Measurements from ENCODE around the gene STN1.
A peak's percentile ranks its signal among the peaks of the same experiment; 100 is the strongest.
"Not testable (repeated sequence)": the region's sequence is repeated elsewhere in the genome, so short reads cannot be mapped to it uniquely, and the experiment has no call there.

The STN1 gene

DNA sequence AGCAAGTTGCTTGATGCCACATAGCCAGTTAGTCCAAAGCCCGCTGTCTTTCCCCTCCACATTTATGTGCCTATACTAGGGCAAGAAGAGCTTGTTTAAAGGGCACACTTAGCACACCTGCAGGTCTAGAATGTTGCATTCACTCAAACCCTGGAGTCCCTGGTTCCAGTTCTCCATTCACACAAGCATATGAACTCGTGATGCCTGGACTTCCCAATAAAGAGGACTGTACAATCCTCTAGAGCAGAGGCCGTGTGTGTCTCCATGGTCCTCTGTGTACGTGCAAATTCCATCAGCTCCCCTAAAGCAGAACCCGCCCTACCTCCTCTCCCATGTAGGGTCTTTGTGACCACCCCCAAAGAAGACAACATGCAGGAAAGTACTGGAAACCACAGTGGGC is 59.6 kb downstream of the STN1 start:
- DNase-seq: no peak

DNA sequence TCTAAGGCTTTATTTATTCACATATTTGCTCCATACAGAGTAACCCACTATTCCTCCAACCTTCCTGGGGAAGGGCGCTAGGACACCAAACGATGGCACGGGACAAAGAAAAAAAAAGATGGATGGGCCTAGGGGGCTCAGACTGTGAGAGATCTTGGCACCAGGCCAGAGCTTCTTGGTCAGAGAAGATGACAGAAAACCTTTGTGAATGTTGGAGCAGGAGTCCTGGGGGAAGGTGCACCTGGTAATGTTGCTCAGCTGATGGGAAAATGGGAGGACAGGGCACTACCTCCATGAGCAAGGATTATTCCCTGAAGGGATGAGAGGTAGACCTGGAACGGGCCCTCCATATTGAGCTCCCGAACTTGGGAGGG is 61.2 kb downstream of the STN1 start:
- DNase-seq: no peak

DNA sequence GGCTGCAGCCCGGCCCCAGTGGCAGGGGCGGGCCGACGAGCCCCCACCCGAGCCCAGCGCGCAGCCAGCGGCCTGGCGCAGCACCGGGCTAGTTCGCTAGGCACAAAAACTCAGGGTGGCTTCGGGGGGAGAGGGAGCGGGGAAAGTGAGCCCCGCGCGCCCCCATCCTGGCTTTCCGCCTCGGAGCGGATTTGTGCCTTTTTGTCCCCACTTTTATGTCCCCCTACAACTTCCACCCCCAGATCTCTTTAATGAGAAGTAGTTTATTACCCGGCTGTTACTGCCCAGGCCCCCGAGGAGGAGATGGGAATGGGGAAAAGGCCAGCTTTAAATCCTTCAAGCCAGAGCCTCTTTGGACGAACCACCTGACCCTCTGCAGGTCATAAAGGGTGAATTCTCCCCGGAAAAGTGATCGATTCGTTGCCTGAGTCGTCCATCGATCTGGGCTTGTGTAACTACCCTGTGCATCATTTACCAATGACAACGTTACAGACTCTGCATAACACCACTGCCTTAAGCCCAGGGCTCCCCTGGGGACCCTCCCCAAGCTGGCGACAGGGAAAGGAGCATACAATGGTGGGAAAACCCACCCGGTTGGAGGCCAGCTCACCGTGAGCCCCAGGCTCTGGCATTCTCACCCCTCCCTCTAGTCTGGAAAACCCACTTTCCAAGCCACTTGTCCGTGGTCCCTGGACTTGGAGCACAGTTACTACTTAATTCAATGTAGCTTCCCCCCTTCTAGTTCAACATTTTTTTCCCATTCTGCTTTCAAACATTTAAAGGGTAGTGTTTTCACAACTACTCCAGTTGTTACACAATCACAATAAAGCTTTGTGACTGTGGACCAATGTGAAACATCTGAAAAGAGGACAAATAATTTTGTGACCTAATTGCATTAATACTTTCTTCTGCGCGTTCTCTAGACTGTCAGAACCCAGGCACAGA is 61.9 kb downstream of the STN1 start:
- DNase-seq: no peak

DNA sequence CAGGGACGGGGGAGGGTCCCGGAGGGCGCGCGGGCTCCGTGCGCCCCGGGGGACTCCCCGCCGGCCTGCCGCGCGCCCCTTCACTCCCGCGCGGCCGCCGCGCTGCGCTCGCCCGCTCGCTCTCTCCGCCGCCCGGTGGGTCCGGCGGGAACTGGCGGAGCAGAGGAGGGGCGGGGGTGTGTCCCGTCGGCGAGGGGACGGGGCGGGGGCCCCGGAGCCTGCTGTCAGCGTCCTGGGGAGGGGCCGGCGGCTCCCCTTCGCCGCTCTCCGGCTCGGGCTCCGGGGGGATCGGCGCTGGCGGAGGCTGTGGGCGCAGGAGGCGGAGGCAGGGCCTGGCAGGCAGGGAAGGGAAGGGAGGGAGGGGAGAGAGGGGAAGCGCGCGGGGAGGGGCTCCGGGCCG is 62.6 kb downstream of the STN1 start, which contains the start of gene SH3PXD2A:
Gene SH3PXD2A (minus strand): TSS at position 153 of the 400 bp plus-strand sequence. CDS start 310 bp downstream, outside the sequence.
- peak in 1 of 2 experiments; percentile 13 for DNase-seq

DNA sequence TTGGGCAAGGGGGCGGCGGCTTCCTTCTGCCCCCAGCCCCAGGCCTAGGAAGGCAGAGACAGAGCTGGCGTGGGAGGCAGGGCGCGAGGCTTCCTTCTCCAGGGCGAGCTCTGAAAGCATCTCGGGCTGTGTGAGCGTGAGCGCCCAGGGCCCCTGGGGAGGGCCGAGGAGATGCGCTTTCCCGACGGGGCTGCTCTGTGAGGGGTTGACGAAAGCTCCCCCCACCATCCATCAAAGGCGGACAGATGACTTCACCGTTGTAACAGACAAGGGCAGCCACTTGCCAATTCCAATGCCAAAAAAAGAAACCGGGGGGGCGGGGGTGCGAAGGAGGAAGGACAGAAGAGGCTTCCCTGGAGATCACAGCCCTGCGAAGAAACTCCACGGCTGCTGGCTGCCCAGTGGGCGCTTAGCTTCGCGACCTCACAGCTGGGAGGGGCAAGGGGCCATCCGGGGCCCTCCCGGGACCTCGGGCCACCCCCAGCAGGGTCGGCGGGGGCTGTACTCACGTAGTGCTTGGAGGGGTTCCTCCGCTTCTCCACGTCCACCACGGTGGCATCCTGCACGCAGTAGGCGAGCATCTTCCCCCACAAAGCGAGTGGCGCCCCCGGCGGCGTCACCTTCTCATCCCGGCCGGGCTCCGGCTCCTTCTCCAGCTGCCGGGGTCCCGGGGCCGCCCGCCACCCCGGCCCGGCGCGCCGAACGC is 63.1 kb downstream of the STN1 start:
- DNase-seq: peak; percentile 10 to 21

DNA sequence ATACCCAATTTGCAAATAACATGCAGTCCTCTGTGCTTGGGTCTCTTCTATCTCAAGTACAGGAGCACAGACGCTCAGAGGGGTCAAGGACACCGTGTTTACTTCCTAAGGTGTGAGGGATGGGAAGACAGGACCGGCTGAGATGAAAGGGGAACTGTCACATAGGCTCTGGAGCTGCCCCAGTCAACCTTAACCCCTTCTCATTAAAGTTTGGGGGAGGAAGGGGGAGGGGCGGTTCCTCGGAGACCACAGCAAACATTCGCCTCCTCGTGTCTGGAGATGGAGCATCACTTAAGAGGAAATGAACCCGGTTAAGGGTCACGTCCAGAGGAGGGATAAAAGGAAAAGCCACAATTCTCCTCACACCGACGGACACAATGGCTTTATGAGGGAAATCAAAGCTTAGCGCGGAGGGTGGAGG is 63.7 kb downstream of the STN1 start:
- DNase-seq: no peak

DNA sequence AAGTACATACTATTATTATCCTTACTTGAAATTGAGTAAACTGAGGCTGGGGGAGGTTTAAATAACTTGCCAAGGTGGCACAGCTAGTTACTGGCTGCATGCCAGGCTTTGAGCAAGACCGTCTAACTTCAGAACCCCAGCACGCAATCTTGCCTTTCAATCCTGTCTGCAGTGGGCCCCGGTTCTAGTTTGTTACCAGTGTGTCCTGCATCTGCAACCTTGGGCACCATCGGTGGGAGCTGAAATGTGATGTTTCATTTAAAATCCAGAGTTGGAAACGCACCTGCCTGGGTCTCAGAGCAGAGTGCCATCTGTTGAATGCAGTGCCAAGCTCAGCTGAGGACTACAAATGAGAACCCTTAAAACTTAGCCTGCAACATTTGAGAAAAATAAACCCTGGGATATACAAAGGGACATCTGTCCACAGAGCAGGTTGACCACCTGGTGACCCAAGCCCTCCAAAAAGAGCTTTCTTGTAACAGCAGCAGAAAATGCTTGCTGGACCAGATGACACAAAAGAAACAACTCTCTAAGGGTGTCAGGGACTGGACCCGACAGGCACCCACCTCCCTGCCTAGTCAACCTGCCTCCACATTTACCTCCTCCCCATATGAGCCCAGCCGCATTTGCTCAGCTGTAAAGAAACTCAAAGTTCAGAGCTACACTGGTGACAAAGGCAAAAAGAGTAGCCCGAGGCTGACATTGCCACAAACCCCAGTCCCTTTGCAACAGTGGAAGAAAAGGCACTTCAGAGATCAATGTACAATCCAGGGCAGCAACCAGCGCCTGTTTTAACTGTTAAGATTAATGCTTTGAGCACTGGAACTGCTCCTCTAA is 64.3 kb downstream of the STN1 start:
- no peak for DNase-seq

DNA sequence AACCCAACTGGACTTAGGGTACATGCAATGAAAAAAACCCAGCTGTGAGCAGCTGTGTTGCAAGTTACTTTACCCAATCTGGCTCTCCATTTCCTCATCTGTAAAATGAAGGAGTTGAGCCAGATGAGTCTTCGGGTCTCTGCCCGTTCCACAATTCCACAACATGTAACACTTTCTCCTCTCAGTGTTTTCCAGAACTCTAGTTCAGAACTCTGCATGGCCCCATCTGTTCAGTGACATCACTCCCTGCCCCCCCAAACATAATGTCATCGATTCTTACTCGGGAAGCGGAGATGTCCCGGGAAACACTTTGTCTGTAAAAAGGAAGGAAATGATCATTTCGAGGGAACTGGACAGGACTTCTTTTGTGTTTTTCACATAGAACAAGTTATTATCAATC is 65.1 kb downstream of the STN1 start:
- no peak for DNase-seq

DNA sequence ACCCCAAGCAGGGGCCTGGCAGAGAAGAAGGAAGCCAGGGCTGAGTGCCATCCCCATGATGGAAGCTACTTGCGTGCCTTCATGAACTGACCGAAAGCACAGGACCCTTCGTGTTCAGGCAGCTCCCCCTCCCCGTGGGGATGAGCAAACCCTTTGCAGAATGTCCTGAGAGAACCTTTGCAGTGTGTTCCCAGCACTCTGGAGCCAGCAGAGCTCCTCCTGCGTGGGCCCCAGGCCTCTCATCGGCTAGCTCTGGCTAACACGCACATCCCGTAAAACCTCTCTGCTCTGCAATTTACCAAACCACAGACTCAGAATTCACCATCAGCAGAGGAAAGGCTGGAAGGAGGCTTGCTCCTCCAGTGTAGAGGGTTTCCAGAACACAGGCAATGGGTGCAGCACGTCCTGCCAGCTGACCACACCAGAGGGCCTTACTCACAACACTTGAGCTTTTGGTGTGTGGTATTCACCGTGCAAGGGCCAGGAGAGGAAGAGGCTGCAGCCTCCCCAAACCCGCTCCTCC is 65.7 kb downstream of the STN1 start:
- no peak for DNase-seq

DNA sequence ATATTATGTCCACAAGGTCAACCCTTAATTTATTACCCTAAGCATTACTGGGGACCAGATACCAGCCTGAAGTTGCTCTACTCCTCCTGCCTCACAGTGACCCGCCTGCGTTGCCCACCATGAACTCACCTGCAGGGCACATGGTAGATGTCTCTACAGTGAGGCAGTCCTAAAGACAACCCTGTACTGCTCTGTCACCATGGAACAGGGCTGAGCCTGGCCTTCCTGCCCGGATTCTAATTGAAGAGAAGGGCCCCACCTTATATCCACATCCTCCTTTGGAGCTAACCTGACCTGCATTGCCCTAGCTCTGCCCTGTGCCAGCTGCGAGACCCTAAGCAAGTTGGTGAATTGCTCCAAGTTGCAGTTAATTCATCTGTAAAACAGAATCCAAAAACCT is 66.7 kb downstream of the STN1 start:
- no peak for DNase-seq

DNA sequence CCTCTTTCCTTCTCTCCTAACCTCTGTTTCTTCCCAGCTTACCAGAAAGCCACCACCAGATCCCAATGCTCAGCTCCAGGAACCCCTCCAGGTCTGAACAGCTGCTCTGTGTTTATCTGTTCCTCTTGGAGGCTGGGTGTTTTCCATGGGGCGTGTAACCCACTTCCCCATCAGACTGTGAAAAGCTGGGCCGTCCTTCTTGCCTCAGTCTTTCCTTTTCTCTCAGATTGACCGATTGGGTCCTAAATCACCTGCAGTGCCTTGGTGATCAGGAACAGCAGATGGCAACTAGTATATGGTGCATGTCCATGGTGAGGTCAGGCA is 67.5 kb downstream of the STN1 start:
- DNase-seq: no peak

DNA sequence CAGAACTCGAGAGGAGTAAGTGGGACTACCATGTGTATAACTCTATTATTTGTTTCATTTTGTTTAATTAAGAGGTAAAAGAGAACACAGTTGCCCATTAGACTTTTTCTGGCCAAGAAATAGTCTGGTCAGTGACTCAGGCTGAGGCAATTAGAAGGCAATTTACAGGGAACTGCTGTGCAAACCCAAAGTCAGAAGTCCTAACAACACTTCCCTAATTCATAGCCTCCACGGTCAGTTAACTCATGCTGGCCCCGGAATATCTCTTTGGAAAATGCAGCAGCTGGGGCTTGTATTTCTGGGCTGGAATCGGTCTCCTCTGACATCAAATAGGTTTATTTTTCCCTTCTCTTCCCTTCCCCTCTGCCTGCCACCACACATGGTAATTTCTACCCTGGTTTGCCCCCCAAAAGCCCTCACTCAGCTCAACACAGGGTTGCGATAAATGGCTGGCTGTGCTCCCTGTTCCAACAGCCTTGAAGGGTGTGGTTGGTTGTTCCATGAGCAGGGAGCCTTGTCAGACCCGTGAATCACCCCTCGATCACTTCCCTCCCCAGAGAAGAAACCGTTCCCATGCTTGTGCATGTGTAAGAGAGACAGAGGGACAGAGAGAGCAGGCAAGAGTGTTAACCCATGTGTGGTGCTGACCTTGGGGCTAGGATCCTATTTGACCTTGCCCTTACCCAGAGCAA is 68.0 kb downstream of the STN1 start:
- DNase-seq: no peak

DNA sequence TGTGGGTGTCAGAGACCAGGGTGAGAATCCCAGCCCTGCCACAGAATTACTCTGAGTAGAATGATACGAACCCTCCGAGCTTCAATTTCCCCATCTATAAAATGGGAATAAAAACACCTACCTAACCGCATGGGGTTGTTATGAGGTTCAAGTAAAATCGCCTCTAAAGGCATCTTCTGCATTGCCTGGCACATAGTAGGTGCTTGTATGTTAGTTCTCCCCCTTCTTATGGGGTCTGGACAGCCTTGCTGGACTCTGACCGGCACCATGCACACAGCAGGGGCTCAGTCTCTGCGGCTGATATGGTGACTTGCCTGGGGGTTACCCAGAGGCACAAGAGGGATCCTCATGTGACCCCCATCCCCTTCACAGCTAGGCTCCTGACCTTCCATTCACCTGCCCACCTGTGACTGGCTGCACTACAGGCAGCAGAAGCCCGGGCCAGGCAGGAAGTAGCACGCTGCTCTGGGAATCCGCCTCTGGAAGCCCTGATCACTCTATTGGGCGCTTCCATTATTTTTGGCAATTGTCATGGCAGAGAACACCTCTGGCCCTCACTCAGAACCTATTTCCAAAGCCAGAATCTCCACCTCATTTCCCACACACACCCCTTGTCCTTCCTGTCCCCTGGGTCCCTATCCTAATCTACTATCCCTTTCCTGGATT is 68.6 kb downstream of the STN1 start:
- DNase-seq: no peak

DNA sequence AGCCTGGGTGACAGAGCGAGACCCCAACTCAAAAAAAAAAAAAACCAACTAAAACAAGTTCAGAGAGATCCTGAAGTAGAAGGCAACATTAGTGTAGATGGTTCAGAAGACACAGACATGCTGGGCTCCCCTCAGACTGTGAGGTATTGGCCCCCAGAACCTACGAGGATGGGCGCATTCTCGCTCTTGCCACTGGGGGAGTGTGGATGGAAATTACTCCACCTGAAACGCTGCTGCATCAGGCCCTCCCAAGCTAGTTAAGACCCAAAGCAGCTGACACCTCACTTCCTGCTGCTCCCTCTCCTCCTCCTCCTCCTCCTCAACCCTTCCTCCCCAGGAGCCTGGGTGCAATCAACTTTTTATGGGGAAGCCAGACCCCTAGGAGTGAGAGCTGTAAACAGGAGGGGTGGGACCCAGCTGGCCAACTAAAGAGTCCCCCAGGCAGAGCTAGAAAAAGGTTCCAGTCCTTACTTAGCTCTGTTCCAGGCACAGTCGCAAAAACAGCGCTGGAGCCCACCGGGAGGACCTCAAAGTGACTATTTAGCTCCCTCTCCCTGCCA is 70.0 kb downstream of the STN1 start:
- DNase-seq: no peak

DNA sequence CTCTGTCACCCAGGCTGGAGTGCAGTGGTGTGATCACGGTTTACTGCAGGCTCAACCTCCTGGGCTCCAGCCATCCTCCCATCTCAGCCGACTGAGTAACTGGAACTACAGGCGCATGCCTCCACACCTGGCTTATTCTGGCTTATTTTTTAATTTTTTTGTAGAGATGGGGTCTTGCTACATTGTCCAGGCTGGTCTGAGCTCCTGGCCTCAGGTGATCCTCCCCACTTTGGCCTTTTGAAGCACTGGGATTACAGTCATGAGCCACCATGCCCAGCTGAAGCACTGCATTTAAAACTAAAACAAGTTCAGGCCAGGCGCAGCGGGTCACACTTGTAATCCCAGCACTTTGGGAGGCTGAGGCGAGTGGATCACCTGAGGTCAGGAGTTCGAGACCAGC is 70.6 kb downstream of the STN1 start:
- no peak for DNase-seq

DNA sequence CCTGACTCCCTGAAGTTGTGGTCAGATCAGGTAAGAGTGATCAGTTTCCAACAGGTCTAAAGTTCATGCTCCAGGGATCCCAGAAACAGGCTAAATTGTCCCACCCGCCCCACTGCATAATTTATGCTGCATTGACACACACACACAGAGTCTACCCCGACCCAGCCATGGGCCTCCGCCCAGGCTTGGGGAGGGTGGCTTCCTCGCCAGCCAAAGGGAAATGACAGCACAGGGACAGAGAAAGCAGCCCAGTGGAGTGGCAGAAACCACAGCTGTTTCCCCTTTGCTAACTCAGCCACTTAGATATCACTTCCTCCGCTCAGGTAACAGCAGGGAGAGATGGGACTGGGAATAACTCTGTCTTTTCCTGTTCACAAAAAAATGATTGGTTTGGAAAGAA is 72.0 kb downstream of the STN1 start:
- peak in 1 of 2 experiments; percentile 17 for DNase-seq

DNA sequence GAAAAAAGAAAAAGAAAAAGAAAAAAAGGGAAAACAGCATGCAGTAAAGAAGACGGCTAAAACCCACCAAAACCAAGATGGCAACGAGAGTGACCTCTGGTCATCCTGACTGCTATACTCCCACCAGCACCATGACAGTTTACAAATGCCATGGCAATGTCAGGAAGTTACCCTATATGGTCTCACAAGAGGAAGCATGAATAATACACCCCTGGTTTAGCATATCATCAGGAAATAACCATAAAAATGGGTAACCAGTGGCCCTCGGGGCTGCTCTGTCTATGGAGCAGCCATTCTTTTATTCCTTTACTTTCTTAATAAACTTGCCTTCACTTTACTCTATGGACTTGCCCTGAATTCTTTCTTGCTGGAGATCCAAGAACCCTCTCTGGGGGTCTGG is 72.6 kb downstream of the STN1 start:
- not testable (repeated sequence) for DNase-seq

DNA sequence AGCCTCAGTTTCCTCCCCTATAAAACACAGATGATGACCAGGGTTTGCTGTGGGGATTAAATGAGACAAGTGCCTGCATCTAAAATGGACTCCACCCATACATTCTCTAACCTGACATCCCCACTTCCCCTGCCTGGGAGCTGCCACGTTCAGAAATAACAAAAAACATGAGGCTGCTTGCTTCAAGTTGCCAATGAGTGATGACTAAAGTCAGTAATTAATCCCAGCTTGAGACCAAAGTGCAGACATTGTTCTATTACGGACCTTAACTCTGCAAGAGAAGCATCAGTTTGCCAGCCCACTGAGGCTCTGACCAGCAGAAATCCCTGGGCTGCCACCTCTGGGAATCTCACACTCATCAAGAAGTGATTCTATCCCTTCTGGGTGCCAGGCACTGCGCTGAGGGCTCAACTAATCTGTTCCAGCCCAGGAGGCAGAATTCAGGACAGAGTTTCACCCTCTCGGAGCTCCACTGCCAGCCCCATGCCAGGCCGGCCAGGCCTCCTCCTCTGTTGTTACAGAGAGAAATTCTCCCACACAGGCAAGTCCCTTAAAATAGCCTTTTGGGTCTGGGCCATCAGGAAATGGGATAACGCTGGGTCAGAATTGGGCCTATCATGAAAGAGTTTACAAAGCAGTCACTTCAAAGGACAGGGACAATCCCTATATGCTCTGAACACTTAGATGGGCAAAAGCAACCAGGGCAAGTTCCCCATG is 74.0 kb downstream of the STN1 start:
- no peak for DNase-seq

DNA sequence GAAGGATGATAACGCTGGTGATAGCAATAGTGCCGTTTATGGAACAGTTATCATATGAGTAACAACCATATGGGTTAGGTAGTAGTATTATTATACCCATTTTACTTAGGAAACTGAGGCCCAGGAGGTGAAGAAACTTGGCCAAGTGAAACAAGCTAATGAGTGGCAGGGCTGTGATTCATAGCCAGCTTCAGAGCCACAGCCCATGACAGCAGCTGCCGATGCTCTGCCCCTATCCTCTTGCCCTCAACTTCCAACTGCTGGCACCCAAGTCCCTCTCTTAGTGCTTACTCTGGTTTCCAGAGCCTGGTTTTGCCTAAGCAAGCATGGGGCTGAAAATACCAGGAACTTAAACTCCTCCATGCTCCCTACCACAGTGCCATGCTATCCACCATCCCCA is 74.9 kb downstream of the STN1 start:
- no peak for DNase-seq

DNA sequence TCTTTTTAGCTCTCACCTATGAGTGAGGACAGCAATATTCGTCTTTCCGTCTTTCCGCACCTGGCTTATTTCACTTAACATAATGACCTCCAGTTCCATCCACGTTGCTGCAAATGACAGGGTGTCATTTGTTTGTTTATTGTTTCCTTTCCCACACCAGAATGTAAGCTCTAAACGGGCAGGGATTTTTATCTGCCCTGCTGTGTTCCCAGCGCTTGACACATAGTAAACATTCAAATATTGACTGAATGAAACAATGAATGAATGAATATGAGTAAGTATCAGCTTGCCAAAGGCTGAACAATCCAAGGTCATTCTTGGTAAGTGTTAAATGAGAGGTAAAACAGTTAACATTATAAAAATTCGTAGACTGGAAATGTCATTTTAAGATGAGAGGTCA is 75.4 kb downstream of the STN1 start:
- no peak for DNase-seq

DNA sequence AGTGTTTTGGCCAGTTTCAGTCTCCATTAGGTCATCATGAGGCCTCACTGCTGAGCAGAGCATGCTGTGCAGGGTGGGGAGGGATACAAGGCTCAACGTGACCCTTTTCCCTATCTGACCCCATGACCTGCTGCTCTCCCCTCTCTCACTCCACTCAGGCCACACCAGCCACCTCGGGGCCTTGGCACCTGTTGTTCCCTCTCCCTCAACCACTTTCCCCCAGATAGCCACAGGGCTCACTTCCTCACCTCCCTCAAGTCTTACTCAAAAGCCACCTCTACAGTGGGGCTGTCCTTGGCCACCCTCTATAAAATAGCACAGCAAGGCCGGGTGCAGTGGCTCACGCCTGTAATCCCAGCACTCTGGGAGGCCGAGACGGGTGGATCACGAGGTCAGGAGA is 76.5 kb downstream of the STN1 start:
- DNase-seq: no peak
